Endometrial microvascular endothelial cells (primary cell): ENCODE results near the gene GABRB1. TPM values are rescaled to one million over a fixed set of nuclear protein-coding genes. Genes with fewer than 3 reads are reported as not detected.

Experiments
- in situ Hi-C: cut with HindIII; loops from 2 replicates; pipeline ENCODE4 v1.10.0; 2017; ENCODE audit warnings: low sequenced_read_pairs, low pct_unique_long_range_greater_than_20kb; ENCODE audit errors: inconsistent ontology term
- total RNA-seq: library from RNA; depleted of rRNA; stranded (reverse); fragments of >200 nt; gene quantifications from one replicate; pipeline ENCODE4 v1.2.3, GENCODE V29; 2015; ENCODE audit errors: inconsistent ontology term

The GABRB1 gene
- total RNA-seq, 1 donor from 2014 or later: not detected

GRCh38 chr4:47474799-47475198 is 443.4 kb downstream of the GABRB1 start:
- in situ Hi-C loops: no loop called here

- in situ Hi-C loops: no loop called here
These were observed 444.0 kb downstream of the GABRB1 start for GRCh38 chr4:47475411-47475810.

Other genes starting within 250 kb of the GABRB1 start
- not detected for gene COX7B2, start 122.3 kb upstream of the GABRB1 start, total RNA-seq
- gene GABRA4, start 38.0 kb upstream of the GABRB1 start, total RNA-seq: not detected